ENCODE measurements around the gene HNF4A.

DNA sequence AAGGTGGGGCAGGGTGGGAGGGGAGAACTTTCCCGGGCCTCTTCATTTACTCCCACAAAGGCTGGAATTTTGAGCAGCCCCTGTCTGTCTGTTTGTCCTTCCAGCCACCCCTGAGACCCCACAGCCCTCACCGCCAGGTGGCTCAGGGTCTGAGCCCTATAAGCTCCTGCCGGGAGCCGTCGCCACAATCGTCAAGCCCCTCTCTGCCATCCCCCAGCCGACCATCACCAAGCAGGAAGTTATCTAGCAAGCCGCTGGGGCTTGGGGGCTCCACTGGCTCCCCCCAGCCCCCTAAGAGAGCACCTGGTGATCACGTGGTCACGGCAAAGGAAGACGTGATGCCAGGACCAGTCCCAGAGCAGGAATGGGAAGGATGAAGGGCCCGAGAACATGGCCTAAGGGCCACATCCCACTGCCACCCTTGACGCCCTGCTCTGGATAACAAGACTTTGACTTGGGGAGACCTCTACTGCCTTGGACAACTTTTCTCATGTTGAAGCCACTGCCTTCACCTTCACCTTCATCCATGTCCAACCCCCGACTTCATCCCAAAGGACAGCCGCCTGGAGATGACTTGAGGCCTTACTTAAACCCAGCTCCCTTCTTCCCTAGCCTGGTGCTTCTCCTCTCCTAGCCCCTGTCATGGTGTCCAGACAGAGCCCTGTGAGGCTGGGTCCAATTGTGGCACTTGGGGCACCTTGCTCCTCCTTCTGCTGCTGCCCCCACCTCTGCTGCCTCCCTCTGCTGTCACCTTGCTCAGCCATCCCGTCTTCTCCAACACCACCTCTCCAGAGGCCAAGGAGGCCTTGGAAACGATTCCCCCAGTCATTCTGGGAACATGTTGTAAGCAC, 74.1 kb downstream of the HNF4A start:
- TF ChIP-seq, protein P1, sequence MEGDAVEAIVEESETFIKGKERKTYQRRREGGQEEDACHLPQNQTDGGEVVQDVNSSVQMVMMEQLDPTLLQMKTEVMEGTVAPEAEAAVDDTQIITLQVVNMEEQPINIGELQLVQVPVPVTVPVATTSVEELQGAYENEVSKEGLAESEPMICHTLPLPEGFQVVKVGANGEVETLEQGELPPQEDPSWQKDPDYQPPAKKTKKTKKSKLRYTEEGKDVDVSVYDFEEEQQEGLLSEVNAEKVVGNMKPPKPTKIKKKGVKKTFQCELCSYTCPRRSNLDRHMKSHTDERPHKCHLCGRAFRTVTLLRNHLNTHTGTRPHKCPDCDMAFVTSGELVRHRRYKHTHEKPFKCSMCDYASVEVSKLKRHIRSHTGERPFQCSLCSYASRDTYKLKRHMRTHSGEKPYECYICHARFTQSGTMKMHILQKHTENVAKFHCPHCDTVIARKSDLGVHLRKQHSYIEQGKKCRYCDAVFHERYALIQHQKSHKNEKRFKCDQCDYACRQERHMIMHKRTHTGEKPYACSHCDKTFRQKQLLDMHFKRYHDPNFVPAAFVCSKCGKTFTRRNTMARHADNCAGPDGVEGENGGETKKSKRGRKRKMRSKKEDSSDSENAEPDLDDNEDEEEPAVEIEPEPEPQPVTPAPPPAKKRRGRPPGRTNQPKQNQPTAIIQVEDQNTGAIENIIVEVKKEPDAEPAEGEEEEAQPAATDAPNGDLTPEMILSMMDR (IDR thresholded peaks at IDR 0.05) = no peak
- TF ChIP-seq POLR2A (IDR thresholded peaks at IDR 0.05) = no peak
